ENCODE data around the gene SIGMAR1.

DNA sequence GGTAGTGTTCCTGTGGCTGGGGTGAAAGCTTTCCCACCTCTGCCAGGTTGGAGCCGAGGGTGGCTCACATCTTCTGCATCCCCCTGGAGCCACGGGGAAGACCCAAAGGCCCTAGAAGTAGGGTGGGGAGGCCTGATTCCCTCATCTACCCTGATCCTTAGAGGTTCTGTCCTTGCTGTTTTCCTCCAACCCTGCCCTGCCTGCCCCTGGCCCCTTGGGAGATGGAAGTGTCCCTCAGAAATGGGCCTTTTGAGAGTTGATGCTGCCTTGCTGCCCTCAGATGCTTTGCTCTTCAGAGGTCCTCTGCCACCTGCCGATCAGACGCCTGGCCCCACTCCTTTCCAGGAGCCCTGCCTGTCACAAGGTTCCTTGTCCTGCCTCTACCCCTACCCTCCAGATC is 47.2 kb upstream of the SIGMAR1 start:
- TF ChIP-seq, protein P1, sequence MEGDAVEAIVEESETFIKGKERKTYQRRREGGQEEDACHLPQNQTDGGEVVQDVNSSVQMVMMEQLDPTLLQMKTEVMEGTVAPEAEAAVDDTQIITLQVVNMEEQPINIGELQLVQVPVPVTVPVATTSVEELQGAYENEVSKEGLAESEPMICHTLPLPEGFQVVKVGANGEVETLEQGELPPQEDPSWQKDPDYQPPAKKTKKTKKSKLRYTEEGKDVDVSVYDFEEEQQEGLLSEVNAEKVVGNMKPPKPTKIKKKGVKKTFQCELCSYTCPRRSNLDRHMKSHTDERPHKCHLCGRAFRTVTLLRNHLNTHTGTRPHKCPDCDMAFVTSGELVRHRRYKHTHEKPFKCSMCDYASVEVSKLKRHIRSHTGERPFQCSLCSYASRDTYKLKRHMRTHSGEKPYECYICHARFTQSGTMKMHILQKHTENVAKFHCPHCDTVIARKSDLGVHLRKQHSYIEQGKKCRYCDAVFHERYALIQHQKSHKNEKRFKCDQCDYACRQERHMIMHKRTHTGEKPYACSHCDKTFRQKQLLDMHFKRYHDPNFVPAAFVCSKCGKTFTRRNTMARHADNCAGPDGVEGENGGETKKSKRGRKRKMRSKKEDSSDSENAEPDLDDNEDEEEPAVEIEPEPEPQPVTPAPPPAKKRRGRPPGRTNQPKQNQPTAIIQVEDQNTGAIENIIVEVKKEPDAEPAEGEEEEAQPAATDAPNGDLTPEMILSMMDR (conservative IDR thresholded peaks at IDR 0.05; ENCODE audit: low read depth, low read length): no peak
- TF ChIP-seq POLR2A (IDR thresholded peaks at IDR 0.05; ENCODE audit: low read depth, low read length) (no peak), RCOR1 (IDR thresholded peaks at IDR 0.05; ENCODE audit: insufficient replicate concordance, low read length) (no peak), MXI1 (IDR thresholded peaks at IDR 0.05; ENCODE audit: borderline replicate concordance, low read depth, low read length) (no peak), CHD1 (IDR thresholded peaks at IDR 0.05; ENCODE audit: low read depth, low read length) (no peak)

Measured in IMR-90 (cell line).